Heart left ventricle (tissue), 13 donors: ENCODE results near the gene PARD3.

Experiments used
- CTCF ChIP-seq, 12 donors: fragments of 200-600 bp; sonication (generic) in 4 of 12; IDR thresholded peaks; one replicate each; pipeline versions ENCODE4 v1.5.0 to v1.8.0; 2018 to 2022; ENCODE audit warnings: antibody characterized with exemption in 12 of 12, mild to moderate bottlenecking in 5 of 12
- POLR2A ChIP-seq, 2 donors: fragments of 450-650 bp; IDR thresholded peaks; one replicate each; pipeline ENCODE4 v1.6.1; 2017; ENCODE audit warnings: antibody characterized with exemption in 2 of 2, mild to moderate bottlenecking in 2 of 2, moderate library complexity in 2 of 2
- donor health status: ischemic (EF 13 %, LVEDD 7.1; RV severe dilation, severe dysfunction).
- donor health status: DM: no; HTN: yes; CAD: no.
- donor health status: DM: no; HTN: no; CAD: no.
- donor health status: ischemic (EF 25% LVEDD 6.9; RV normal size, moderate dysfunction).
- donor health status: ischemic (EF 25% LVEDD 5.7; RV mildly dilated, moderate dysfunction).
- donor health status: ischemic (EF 35%, LVEDD 5.7; RV mildly dilated, moderate dysfunction).
- donor health status: nonischemic (EF 11% LVEDD 7.7; RV severe dilation, severe dysfunction).
- donor health status: DM: yes; HTN: yes; CAD: no.
- donor health status: PGD.
- donor health status: ischemic (EF 29% LVEDD 5.4; RV normal size, mild dysfunction).
- donor health status: nonischemic (EF 23%, LVEDD 6.1; RV moderate dilation, normal function).

DNA sequence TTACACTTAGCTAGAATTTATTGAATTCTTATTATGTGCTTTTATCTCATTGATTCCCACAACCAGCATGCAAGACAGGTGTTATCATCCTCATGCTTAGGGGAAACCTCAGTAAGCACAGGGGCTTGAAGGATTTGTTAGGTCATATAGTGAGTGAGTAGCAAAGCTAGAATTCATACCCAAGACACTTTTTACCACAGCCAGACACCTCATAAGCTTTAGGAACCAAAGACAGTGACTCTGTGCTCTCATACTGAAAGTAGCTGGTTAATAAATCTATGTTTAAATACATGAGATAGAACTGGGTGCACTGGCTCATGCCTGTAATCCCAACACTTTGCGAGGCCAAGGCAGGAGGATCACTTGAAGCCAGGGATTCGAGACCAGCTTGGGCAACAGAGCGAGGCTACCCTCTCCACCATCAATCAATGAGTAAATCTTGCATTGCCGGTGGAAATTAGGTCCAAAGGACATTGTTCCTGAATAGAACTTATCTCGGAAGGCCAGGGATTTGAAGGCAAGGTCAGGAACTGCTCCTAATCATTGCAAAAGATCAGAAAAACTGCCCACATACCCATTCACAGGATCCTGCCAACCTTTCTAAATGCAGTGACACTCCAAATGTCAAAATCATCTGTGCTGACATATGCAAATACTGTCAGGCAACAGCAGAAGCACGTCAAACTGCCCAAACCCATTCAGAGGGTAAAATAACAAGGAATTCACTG, 523.5 kb downstream of the PARD3 start:
- TF ChIP-seq CTCF (IDR thresholded peaks at IDR 0.05) (no peak), POLR2A (IDR thresholded peaks at IDR 0.05) (no peak)
